ENCODE data around the gene CLK2.

DNA sequence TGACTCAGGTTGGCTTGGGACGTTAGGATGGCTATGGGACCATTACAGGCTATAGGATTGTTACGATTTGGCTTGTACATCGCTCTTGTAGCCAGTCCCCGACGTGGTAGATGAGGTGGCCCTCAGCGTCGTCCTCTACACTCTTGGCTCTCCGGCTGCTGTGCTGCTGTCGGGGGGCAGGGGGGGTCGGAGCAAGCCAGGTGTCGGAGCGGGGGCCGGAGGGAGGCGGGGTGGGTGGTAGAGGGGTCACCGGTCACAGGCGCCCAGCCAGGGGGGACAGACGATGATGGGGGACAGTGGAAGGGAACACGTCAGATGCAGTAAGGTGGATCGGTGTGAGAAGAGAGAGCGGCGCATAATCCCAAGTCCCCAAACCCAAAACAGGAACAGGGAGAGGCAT is 4.7 kb downstream of the CLK2 start:
- no peak for TF ChIP-seq POLR2A (IDR thresholded peaks at IDR 0.05; ENCODE audit: insufficient read depth in 1 of 2, low read depth in 2 of 2, low read length in 2 of 2)
- TF ChIP-seq BRCA1 (CRISPR knock-in tag; IDR thresholded peaks at IDR 0.05), result no peak
- TF ChIP-seq, protein P1, sequence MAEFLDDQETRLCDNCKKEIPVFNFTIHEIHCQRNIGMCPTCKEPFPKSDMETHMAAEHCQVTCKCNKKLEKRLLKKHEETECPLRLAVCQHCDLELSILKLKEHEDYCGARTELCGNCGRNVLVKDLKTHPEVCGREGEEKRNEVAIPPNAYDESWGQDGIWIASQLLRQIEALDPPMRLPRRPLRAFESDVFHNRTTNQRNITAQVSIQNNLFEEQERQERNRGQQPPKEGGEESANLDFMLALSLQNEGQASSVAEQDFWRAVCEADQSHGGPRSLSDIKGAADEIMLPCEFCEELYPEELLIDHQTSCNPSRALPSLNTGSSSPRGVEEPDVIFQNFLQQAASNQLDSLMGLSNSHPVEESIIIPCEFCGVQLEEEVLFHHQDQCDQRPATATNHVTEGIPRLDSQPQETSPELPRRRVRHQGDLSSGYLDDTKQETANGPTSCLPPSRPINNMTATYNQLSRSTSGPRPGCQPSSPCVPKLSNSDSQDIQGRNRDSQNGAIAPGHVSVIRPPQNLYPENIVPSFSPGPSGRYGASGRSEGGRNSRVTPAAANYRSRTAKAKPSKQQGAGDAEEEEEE (CRISPR knock-in tag; IDR thresholded peaks at IDR 0.05; ENCODE audit: borderline replicate concordance), result no peak

Measured in HepG2 (cell line).